Chondrocyte (in vitro differentiated cells): Measurements from ENCODE around the gene FFAR2. TPM values are rescaled to one million over a fixed set of nuclear protein-coding genes. Genes with fewer than 3 reads are reported as not detected.

ENCODE experiments used
- DNase-seq: peaks from one replicate; pipeline ENCODE4 v3.0.0; 2021; ENCODE audit warnings: mixed read lengths, low spot score
- H3K27ac Mint-ChIP-seq: one replicate; pipeline ENCODE4 v1.8.0; 2021; ENCODE audit warnings: mild to moderate bottlenecking, moderate library complexity, mixed read lengths; ENCODE audit not compliant: unreplicated experiment
- H3K27me3 Mint-ChIP-seq: 2 replicates; pipeline ENCODE4 v1.8.0; 2021; ENCODE audit warnings: low read depth, mixed read lengths
- H3K36me3 Mint-ChIP-seq: 2 replicates; pipeline ENCODE4 v1.8.0; 2021; ENCODE audit warnings: low read depth, mixed read lengths
- H3K4me1 Mint-ChIP-seq: 2 replicates; pipeline ENCODE4 v1.8.0; 2021; ENCODE audit warnings: low read depth, mild to moderate bottlenecking, mixed read lengths
- H3K4me3 Mint-ChIP-seq: one replicate; pipeline ENCODE4 v1.8.0; 2021; ENCODE audit warnings: mild to moderate bottlenecking, moderate library complexity, mixed read lengths; ENCODE audit not compliant: unreplicated experiment
- H3K9me3 Mint-ChIP-seq: 2 replicates; pipeline ENCODE4 v1.8.0; 2021; ENCODE audit warnings: low read depth, mixed read lengths
- total RNA-seq: library from RNA; stranded (reverse); gene quantifications from 3 replicates; pipeline ENCODE4 v1.2.1, GENCODE V29; 2021
- TF ChIP-seq, protein P1 (sequence below): fragments of 200-600 bp; sonication (generic); IDR thresholded peaks from 2 replicates; pipeline ENCODE4 v1.5.0; 2021; ENCODE audit warnings: antibody characterized with exemption, mild to moderate bottlenecking, moderate library complexity

Gene FFAR2
- total RNA-seq, 1 donor from 2014 or later: not detected

- H3K36me3 Mint-ChIP-seq: no peaks in the 10 kb centered on the region
- H3K9me3 Mint-ChIP-seq: no peaks in the 10 kb centered on the region
- no peak overlapping the region for H3K4me3 Mint-ChIP-seq
- H3K4me1 Mint-ChIP-seq: no peaks in the 10 kb centered on the region
- H3K27ac Mint-ChIP-seq: no peak overlapping the region
- peaks cover 42% of the 10 kb centered on the region for H3K27me3 Mint-ChIP-seq
- no peak for DNase-seq
- TF ChIP-seq, protein P1, sequence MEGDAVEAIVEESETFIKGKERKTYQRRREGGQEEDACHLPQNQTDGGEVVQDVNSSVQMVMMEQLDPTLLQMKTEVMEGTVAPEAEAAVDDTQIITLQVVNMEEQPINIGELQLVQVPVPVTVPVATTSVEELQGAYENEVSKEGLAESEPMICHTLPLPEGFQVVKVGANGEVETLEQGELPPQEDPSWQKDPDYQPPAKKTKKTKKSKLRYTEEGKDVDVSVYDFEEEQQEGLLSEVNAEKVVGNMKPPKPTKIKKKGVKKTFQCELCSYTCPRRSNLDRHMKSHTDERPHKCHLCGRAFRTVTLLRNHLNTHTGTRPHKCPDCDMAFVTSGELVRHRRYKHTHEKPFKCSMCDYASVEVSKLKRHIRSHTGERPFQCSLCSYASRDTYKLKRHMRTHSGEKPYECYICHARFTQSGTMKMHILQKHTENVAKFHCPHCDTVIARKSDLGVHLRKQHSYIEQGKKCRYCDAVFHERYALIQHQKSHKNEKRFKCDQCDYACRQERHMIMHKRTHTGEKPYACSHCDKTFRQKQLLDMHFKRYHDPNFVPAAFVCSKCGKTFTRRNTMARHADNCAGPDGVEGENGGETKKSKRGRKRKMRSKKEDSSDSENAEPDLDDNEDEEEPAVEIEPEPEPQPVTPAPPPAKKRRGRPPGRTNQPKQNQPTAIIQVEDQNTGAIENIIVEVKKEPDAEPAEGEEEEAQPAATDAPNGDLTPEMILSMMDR: no peak
These were observed 3.5 kb downstream of the FFAR2 start for GRCh38 chr19:35451338-35452096.

DNA sequence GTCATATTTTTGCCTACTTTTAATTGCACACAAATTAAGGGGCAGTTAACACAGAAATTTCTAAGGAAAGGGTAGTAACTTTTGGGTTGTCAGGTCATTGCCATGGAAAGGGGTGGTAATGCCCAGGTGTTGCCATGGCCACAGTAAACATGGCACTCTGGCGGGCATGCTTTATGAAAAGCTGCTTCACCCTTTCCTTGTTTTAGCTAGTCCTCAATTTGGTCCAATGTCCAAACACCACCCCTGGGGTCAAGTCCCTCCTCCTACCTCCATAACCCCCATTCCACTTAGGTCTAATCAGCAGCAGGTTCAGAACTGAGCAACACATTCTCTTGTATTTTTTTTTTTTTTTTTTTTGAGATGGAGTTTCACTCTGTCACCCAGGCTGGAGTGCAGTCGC lies 6.6 kb downstream of the FFAR2 start:
- Mint-ChIP-seq H3K4me1 (no peaks in the 10 kb centered on the region), H3K36me3 (no peaks in the 10 kb centered on the region), H3K4me3 (no peak overlapping the region), H3K27me3 (peaks cover 33% of the 10 kb centered on the region), H3K9me3 (no peaks in the 10 kb centered on the region), H3K27ac (no peak overlapping the region)
- DNase-seq: no peak
- TF ChIP-seq, protein P1: no peak

- DNase-seq: no peak
- Mint-ChIP-seq H3K36me3 (no peaks in the 10 kb centered on the region), H3K4me1 (no peaks in the 10 kb centered on the region), H3K4me3 (no peak overlapping the region), H3K27me3 (peaks cover 26% of the 10 kb centered on the region), H3K27ac (no peak overlapping the region), H3K9me3 (no peaks in the 10 kb centered on the region)
- TF ChIP-seq, protein P1: no peak
These were observed 7.7 kb downstream of the FFAR2 start for GRCh38 chr19:35455616-35456201.

DNA sequence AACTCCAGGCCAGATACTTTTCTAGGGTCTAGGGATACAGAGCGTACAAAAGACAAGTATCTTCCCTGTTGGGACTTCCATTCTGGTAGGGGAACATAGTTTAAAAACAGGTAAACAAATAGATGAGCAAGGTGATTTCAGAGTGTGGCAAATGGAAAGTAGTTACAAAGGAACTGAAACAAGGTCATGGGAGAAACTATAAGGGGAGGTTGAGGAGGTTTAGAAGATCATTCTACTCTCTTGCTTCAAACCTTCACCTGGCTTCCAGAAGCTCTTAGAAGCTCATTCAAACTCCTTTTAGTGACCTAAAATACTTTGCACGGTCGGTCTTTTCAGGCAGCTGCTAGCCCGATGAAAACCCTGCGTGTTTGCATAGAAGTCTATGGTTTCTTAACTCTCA lies 9.1 kb downstream of the FFAR2 start:
- Mint-ChIP-seq H3K27ac (no peak overlapping the region), H3K9me3 (no peaks in the 10 kb centered on the region), H3K4me3 (no peak overlapping the region), H3K36me3 (no peaks in the 10 kb centered on the region), H3K27me3 (peaks cover 19% of the 10 kb centered on the region), H3K4me1 (no peaks in the 10 kb centered on the region)
- TF ChIP-seq, protein P1: no peak
- no peak for DNase-seq

DNA sequence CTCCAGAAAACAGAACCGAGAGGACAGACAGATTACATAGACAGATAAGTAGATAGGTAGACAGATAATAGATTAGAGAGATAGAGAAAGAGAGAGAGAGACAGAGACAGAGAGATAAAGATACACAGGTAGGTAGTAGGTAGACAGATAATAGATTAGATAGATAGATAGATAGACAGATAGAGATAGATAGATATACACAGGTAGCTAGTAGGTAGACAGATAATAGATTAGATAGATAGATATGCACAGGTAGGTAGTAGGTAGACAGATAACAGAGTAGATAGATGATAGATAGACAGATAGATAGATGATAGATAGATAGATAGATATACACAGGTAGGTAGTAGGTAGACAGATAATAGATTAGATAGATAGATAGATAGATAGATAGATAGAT lies 10.1 kb downstream of the FFAR2 start:
- no peaks in the 10 kb centered on the region for H3K4me1 Mint-ChIP-seq
- peaks cover 24% of the 10 kb centered on the region for H3K27me3 Mint-ChIP-seq
- no peaks in the 10 kb centered on the region for H3K36me3 Mint-ChIP-seq
- H3K27ac Mint-ChIP-seq: no peak overlapping the region
- TF ChIP-seq, protein P1: no peak
- DNase-seq: no peak
- no peaks in the 10 kb centered on the region for H3K9me3 Mint-ChIP-seq
- H3K4me3 Mint-ChIP-seq: no peak overlapping the region
